ENCODE measurements around the gene SBF2. TPM values are rescaled to one million over a fixed set of nuclear protein-coding genes. Genes with fewer than 3 reads are reported as not detected.

SBF2 gene
- total and polyA plus RNA-seq, 2 donors (not counting 1 experiment from before 2014, with no cell fraction given), result 5.6 to 17.7 TPM

DNA sequence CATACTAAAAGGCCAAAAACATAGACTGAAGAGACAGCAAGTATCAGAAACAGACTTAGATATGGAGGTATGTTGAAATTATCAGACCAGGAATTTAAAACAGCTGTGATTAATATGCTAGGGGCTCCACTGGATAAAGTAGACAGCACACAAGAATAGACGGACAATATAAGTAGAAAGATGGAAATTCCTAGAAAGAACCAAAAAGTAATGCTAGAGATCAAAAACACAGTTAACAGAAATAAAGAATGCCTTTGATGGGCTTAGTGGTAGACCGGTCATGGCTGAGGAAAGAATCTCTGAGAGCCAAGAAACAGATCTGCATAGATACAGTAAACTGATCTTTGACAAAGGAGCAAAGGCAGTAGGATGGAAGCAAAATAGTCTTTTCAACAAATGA lies 380.0 kb downstream of the SBF2 start:
- no peaks in the 10 kb centered on the region for H3K4me1 Mint-ChIP-seq
- H3K27me3 Mint-ChIP-seq, result no peaks in the 10 kb centered on the region
- Histone ChIP-seq H4K20me1 (ENCODE audit: control insufficient read depth, insufficient read depth, low read length, poor library complexity, severe bottlenecking) (no peaks in the 10 kb centered on the region), H3K36me3 (replicated peaks in 1 of 2; ENCODE audit: control extremely low read depth in 1 of 2, control insufficient read depth in 1 of 2, extremely low read depth in 1 of 2, insufficient read depth in 2 of 2, low read length in 1 of 2) (no peaks in the 10 kb centered on the region), H3K9me3 (ENCODE audit: control extremely low read depth in 1 of 3, control insufficient read depth in 2 of 3, insufficient read depth in 1 of 3, low read length in 2 of 3) (no peaks in the 10 kb centered on the region), H3K79me2 (ENCODE audit: control insufficient read depth, insufficient read depth, low read length) (no peaks in the 10 kb centered on the region), H2AFZ (ENCODE audit: insufficient read depth, low read depth, low read length, poor library complexity, severe bottlenecking) (no peak overlapping the region), H3K4me1 (ENCODE audit: control insufficient read depth in 2 of 2, insufficient read depth in 2 of 2, low read length in 2 of 2) (no peaks in the 10 kb centered on the region), H3K4me3 (ENCODE audit: control extremely low read depth in 1 of 5, extremely low read depth in 1 of 5, insufficient read depth in 1 of 5, low read depth in 2 of 5, low read length in 4 of 5) (no peak overlapping the region), H3K27me3 (replicated peaks in 1 of 4; ENCODE audit: control extremely low read depth in 1 of 4, control insufficient read depth in 3 of 4, insufficient read depth in 4 of 4, low read length in 3 of 4) (no peaks in the 10 kb centered on the region), H3K27ac (ENCODE audit: low read length in 2 of 2) (no peak overlapping the region), H3K9ac (ENCODE audit: low read length) (no peak overlapping the region), H3K4me2 (replicated peaks; ENCODE audit: low read depth, low read length, poor library complexity, severe bottlenecking) (no peak overlapping the region)
- H3K9me3 Mint-ChIP-seq (ENCODE audit: insufficient read depth), result no peaks in the 10 kb centered on the region
- ChIA-PET POLR2A (no interaction called here), CTCF (interaction anchor here (0.6 kb wide), 1 partner anchor 77 kb away, joined by 3 read pairs; no protein-coding TSS in a partner anchor)
- intact Hi-C loops (cut with micrococcal nuclease), result no loop called here
- H3K4me3 Mint-ChIP-seq, result no peak overlapping the region
- TF ChIP-seq, protein P1, sequence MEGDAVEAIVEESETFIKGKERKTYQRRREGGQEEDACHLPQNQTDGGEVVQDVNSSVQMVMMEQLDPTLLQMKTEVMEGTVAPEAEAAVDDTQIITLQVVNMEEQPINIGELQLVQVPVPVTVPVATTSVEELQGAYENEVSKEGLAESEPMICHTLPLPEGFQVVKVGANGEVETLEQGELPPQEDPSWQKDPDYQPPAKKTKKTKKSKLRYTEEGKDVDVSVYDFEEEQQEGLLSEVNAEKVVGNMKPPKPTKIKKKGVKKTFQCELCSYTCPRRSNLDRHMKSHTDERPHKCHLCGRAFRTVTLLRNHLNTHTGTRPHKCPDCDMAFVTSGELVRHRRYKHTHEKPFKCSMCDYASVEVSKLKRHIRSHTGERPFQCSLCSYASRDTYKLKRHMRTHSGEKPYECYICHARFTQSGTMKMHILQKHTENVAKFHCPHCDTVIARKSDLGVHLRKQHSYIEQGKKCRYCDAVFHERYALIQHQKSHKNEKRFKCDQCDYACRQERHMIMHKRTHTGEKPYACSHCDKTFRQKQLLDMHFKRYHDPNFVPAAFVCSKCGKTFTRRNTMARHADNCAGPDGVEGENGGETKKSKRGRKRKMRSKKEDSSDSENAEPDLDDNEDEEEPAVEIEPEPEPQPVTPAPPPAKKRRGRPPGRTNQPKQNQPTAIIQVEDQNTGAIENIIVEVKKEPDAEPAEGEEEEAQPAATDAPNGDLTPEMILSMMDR (IDR thresholded peaks at IDR 0.05), result no peak
- TF ChIP-seq EZH2 (IDR thresholded peaks at IDR 0.05; ENCODE audit: borderline replicate concordance, insufficient read depth, low read depth, low read length, poor library complexity, severe bottlenecking), result no peak
- ATAC-seq (ENCODE audit: low read depth), result no peak
- no peak overlapping the region for H3K27ac Mint-ChIP-seq
- no peak for DNase-seq
- WGBS (ENCODE audit: insufficient coverage), result no CpG with 5 or more reads among the region's 2 CpGs

DNA sequence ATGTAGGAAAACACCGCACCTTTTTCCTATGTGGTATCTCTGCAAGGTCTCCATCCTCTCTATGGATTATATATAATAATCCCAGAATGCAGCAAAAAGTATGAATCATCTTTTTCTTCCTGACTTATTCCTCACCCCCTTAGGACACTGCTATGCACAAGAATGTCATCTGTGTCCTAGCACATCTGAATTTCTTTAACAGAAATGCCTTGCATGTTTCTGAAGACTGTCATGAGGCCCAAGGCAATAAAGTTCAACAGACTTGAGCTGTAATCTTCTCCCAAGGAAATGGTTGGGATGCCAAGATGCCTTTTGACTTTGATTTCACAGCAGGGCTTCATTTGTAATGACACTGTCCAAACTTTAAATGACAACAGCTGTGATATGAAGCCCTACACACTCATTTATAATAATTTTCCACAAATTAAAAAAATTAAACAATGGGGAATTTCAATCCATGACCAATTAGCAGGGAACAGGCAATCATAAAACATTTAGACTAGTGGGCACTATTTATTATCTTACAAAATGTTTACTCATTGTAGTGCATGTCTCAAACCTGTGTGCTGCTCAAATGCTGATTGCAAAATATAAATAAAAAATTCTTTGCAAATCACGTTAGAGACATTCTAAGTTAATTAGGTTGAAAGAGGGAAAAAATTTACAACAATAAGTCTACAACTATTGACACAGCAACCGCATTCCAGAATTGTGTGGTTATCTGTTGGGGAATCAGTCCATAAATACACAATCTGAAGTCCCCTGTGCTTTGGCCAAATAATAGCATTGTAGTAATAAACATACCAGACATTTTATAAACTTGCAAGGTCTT lies 387.8 kb downstream of the SBF2 start:
- Mint-ChIP-seq H3K27me3 (peaks cover 2% of the 10 kb centered on the region), H3K9me3 (ENCODE audit: insufficient read depth) (no peaks in the 10 kb centered on the region), H3K4me1 (no peaks in the 10 kb centered on the region), H3K27ac (no peak overlapping the region), H3K4me3 (no peak overlapping the region)
- no peak for ATAC-seq (ENCODE audit: low read depth)
- H3K4me1 ChIP-seq (ENCODE audit: control insufficient read depth in 2 of 2, insufficient read depth in 2 of 2, low read length in 2 of 2), result no peaks in the 10 kb centered on the region
- H3K79me2 ChIP-seq (ENCODE audit: control insufficient read depth, insufficient read depth, low read length), result no peaks in the 10 kb centered on the region
- ChIA-PET POLR2A (no interaction called here), CTCF (no interaction called here)
- no peaks in the 10 kb centered on the region for H3K36me3 ChIP-seq (replicated peaks in 1 of 2; ENCODE audit: control extremely low read depth in 1 of 2, control insufficient read depth in 1 of 2, extremely low read depth in 1 of 2, insufficient read depth in 2 of 2, low read length in 1 of 2)
- intact Hi-C loops (cut with micrococcal nuclease), result no loop called here
- H3K9ac ChIP-seq (ENCODE audit: low read length), result no peak overlapping the region
- TF ChIP-seq EZH2 (IDR thresholded peaks at IDR 0.05; ENCODE audit: borderline replicate concordance, insufficient read depth, low read depth, low read length, poor library complexity, severe bottlenecking), result no peak
- TF ChIP-seq, protein P1 (IDR thresholded peaks at IDR 0.05), result no peak
- no peak overlapping the region for H3K27ac ChIP-seq (ENCODE audit: low read length in 2 of 2)
- no peaks in the 10 kb centered on the region for H3K9me3 ChIP-seq (ENCODE audit: control extremely low read depth in 1 of 3, control insufficient read depth in 2 of 3, insufficient read depth in 1 of 3, low read length in 2 of 3)
- no peaks in the 10 kb centered on the region for H4K20me1 ChIP-seq (ENCODE audit: control insufficient read depth, insufficient read depth, low read length, poor library complexity, severe bottlenecking)
- H3K27me3 ChIP-seq (replicated peaks in 1 of 4; ENCODE audit: control extremely low read depth in 1 of 4, control insufficient read depth in 3 of 4, insufficient read depth in 4 of 4, low read length in 3 of 4), result no peaks in the 10 kb centered on the region
- no peak for DNase-seq
- WGBS (ENCODE audit: insufficient coverage), result no CpG with 5 or more reads among the region's 3 CpGs
- H3K4me2 ChIP-seq (replicated peaks; ENCODE audit: low read depth, low read length, poor library complexity, severe bottlenecking), result no peak overlapping the region
- no peak overlapping the region for H3K4me3 ChIP-seq (ENCODE audit: control extremely low read depth in 1 of 5, extremely low read depth in 1 of 5, insufficient read depth in 1 of 5, low read depth in 2 of 5, low read length in 4 of 5)
- no peak overlapping the region for H2AFZ ChIP-seq (ENCODE audit: insufficient read depth, low read depth, low read length, poor library complexity, severe bottlenecking)

Measured in B cell (primary cell).